Activated naive CD4-positive, alpha-beta T cell treated with anti-CD3 and anti-CD28 coated beads for 36 hours (primary cell): ENCODE results near the gene PIAS1. TPM values are rescaled to one million over a fixed set of nuclear protein-coding genes. Genes with fewer than 3 reads are reported as not detected.
"Not testable (repeated sequence)": the region's sequence is repeated elsewhere in the genome, so short reads cannot be mapped to it uniquely, and the experiment has no call there.

ENCODE experiments used
- CTCF ChIA-PET: fragments of 350-600 bp; sonication (Branson Sonifier 250); formaldehyde crosslinking; loops from one replicate; lab custom pipeline; 2021; ENCODE audit warnings: antibody characterized with exemption; lab: Charles Lee
- DNase-seq: peaks from one replicate; pipeline ENCODE4 v3.0.0-alpha.2; 2020
- H3K27ac Mint-ChIP-seq: one replicate; pipeline ENCODE4 v1.8.0; 2021; ENCODE audit warnings: mild to moderate bottlenecking, mixed read lengths
- H3K27me3 Mint-ChIP-seq: one replicate; pipeline ENCODE4 v1.8.0; 2021; ENCODE audit warnings: low read depth, mixed read lengths
- H3K36me3 Mint-ChIP-seq: one replicate; pipeline ENCODE4 v1.8.0; 2021; ENCODE audit warnings: low read depth, mixed read lengths
- H3K4me1 Mint-ChIP-seq: one replicate; pipeline ENCODE4 v1.8.0; 2021; ENCODE audit warnings: low read depth, mixed read lengths
- H3K4me3 Mint-ChIP-seq: one replicate; pipeline ENCODE4 v1.8.0; 2021; ENCODE audit warnings: mild to moderate bottlenecking, moderate library complexity, mixed read lengths
- H3K9me3 Mint-ChIP-seq: one replicate; pipeline ENCODE4 v1.8.0; 2021; ENCODE audit warnings: mixed read lengths
- intact Hi-C: fragments of 100-400 bp; cut with micrococcal nuclease; formaldehyde crosslinking; loops from one replicate; pipeline ENCODE4 v1.15.1; 2023
- total RNA-seq, 2 experiments: library from RNA; stranded (reverse); gene quantifications; one replicate each; pipeline ENCODE4 v1.2.3, GENCODE V29; 2021

PIAS1 gene
- total RNA-seq, 2 experiments from 2014 or later, result 29.8 to 33.4 TPM

GRCh38 chr15:68221530-68222431, 167.7 kb downstream of the PIAS1 start:
- H3K27me3 Mint-ChIP-seq, H3K9me3 Mint-ChIP-seq, H3K4me1 Mint-ChIP-seq, intact Hi-C loops, H3K4me3 Mint-ChIP-seq, H3K27ac Mint-ChIP-seq, DNase-seq: not testable (repeated sequence)
- H3K36me3 Mint-ChIP-seq, result peaks cover 29% of the 10 kb centered on the region
- CTCF ChIA-PET, result interaction anchor here (0.9 kb wide), 1 partner anchor 12 kb away, joined by 3 read pairs; no protein-coding TSS in a partner anchor

GRCh38 chr15:68222432-68222743, 168.3 kb downstream of the PIAS1 start:
- H3K4me3 Mint-ChIP-seq, DNase-seq, intact Hi-C loops, H3K27ac Mint-ChIP-seq, H3K27me3 Mint-ChIP-seq, CTCF ChIA-PET, H3K9me3 Mint-ChIP-seq: not testable (repeated sequence)
- peaks cover 26% of the 10 kb centered on the region for H3K36me3 Mint-ChIP-seq
- H3K4me1 Mint-ChIP-seq, result peaks cover 14% of the 10 kb centered on the region

- intact Hi-C loops, result no loop called here
- Mint-ChIP-seq H3K36me3 (peaks cover 25% of the 10 kb centered on the region), H3K27ac (no peak overlapping the region), H3K4me1 (peaks cover 21% of the 10 kb centered on the region), H3K4me3 (no peak overlapping the region), H3K9me3 (no peaks in the 10 kb centered on the region), H3K27me3 (no peaks in the 10 kb centered on the region)
- no peak for DNase-seq
- CTCF ChIA-PET, result no interaction called here
These were observed 169.1 kb downstream of the PIAS1 start for GRCh38 chr15:68223171-68223570.

- peaks cover 27% of the 10 kb centered on the region for H3K36me3 Mint-ChIP-seq
- CTCF ChIA-PET, result interaction anchor here (1.2 kb wide), 1 partner anchor 326 kb away, joined by 3 read pairs; no protein-coding TSS in a partner anchor
These were observed 170.0 kb downstream of the PIAS1 start for GRCh38 chr15:68224108-68224507.

GRCh38 chr15:68224546-68225250, 170.6 kb downstream of the PIAS1 start:
- CTCF ChIA-PET, result interaction anchor here (1.2 kb wide), 1 partner anchor 325 kb away, joined by 3 read pairs; no protein-coding TSS in a partner anchor
- Mint-ChIP-seq H3K4me1 (peaks cover 27% of the 10 kb centered on the region), H3K27ac (no peak overlapping the region), H3K27me3 (no peaks in the 10 kb centered on the region), H3K9me3 (no peaks in the 10 kb centered on the region), H3K4me3 (no peak overlapping the region), H3K36me3 (peaks cover 25% of the 10 kb centered on the region)
- DNase-seq, result no peak
- intact Hi-C loops, result loop anchor here (5.0 kb wide), 1 partner anchor 362 kb away; no protein-coding TSS in a partner anchor

More at GRCh38 chr15:68224108-68224507, 170.0 kb downstream of the PIAS1 start:
- Mint-ChIP-seq H3K4me3 (no peak overlapping the region), H3K27ac (no peak overlapping the region), H3K27me3 (no peaks in the 10 kb centered on the region), H3K9me3 (no peaks in the 10 kb centered on the region), H3K4me1 (peaks cover 27% of the 10 kb centered on the region)
- intact Hi-C loops, result no loop called here
- DNase-seq, result no peak

- peaks cover 21% of the 10 kb centered on the region for H3K36me3 Mint-ChIP-seq
- H3K4me3 Mint-ChIP-seq, result not testable (repeated sequence)
These were observed 171.3 kb downstream of the PIAS1 start for GRCh38 chr15:68225442-68225841.

GRCh38 chr15:68227643-68228142, 173.6 kb downstream of the PIAS1 start:
- H3K9me3 Mint-ChIP-seq, result no peaks in the 10 kb centered on the region
- no peak overlapping the region for H3K27ac Mint-ChIP-seq
- no peaks in the 10 kb centered on the region for H3K27me3 Mint-ChIP-seq
- intact Hi-C loops, result loop anchor here (2.0 to 5.0 kb wide), 3 partner anchors 19 to 707 kb away; partner anchors contain the start of gene C15orf61
- no peak for DNase-seq
- CTCF ChIA-PET, result interaction anchor here (1.5 kb wide), 1 partner anchor 365 kb away, joined by 3 read pairs; no protein-coding TSS in a partner anchor
- peaks cover 21% of the 10 kb centered on the region for H3K36me3 Mint-ChIP-seq
- H3K4me3 Mint-ChIP-seq, result peak overlapping the region; percentile 82
- H3K4me1 Mint-ChIP-seq, result peaks cover 44% of the 10 kb centered on the region

More at GRCh38 chr15:68225442-68225841, 171.3 kb downstream of the PIAS1 start:
- not testable (repeated sequence) for H3K27ac Mint-ChIP-seq, DNase-seq, H3K9me3 Mint-ChIP-seq, H3K27me3 Mint-ChIP-seq
- CTCF ChIA-PET, result interaction anchor here (1.2 kb wide), 1 partner anchor 325 kb away, joined by 3 read pairs; no protein-coding TSS in a partner anchor
- H3K4me1 Mint-ChIP-seq, result peaks cover 34% of the 10 kb centered on the region
- intact Hi-C loops, result loop anchor here (5.0 kb wide), 1 partner anchor 363 kb away; no protein-coding TSS in a partner anchor

- peaks cover 16% of the 10 kb centered on the region for H3K36me3 Mint-ChIP-seq
- intact Hi-C loops, result loop anchor here (2.0 to 5.0 kb wide), 3 partner anchors 20 to 708 kb away; partner anchors contain the start of gene C15orf61
- no peaks in the 10 kb centered on the region for H3K27me3 Mint-ChIP-seq
- peak overlapping the region; percentile 82 for H3K4me3 Mint-ChIP-seq
- peaks cover 44% of the 10 kb centered on the region for H3K4me1 Mint-ChIP-seq
- CTCF ChIA-PET, result interaction anchor here (0.5 to 2.1 kb wide), 4 partner anchors 78 to 367 kb away, joined by 3 to 4 read pairs (median 4); no protein-coding TSS in a partner anchor
- DNase-seq, result no peak
- peak overlapping the region; percentile 48 for H3K27ac Mint-ChIP-seq
- H3K9me3 Mint-ChIP-seq, result no peaks in the 10 kb centered on the region
These were observed 174.2 kb downstream of the PIAS1 start for GRCh38 chr15:68228143-68228970.

- CTCF ChIA-PET, result interaction anchor here (0.5 to 2.1 kb wide), 4 partner anchors 77 to 368 kb away, joined by 3 to 4 read pairs (median 4); no protein-coding TSS in a partner anchor
These were observed 174.9 kb downstream of the PIAS1 start for GRCh38 chr15:68228971-68229385.

GRCh38 chr15:68229386-68230156, 175.5 kb downstream of the PIAS1 start, which contains the start of gene CLN6:
Gene CLN6, minus strand, starts transcription at chr15:68229728. Its CDS starts 144 bp downstream, at chr15:68229584.
- Mint-ChIP-seq H3K36me3 (peaks cover 15% of the 10 kb centered on the region), H3K4me1 (peaks cover 43% of the 10 kb centered on the region), H3K27me3 (no peaks in the 10 kb centered on the region), H3K27ac (peak within 1 kb of the TSS; percentile 80), H3K4me3 (peak within 1 kb of the TSS; percentile 85), H3K9me3 (no peaks in the 10 kb centered on the region)
- intact Hi-C loops, result loop anchor here (1.0 to 5.0 kb wide), 6 partner anchors 21 to 709 kb away; partner anchors contain the start of genes C15orf61, PIAS1 and RNU6-1
- CTCF ChIA-PET, result interaction anchor here (0.7 to 2.1 kb wide), 4 partner anchors 19 to 368 kb away, joined by 3 to 4 read pairs (median 4); no protein-coding TSS in a partner anchor
- peak; percentile 75 for DNase-seq

More at GRCh38 chr15:68228971-68229385, 174.9 kb downstream of the PIAS1 start:
- Mint-ChIP-seq H3K27me3 (no peaks in the 10 kb centered on the region), H3K4me3 (peak overlapping the region; percentile 82), H3K27ac (peak overlapping the region; percentile 48), H3K36me3 (peaks cover 16% of the 10 kb centered on the region), H3K4me1 (peaks cover 44% of the 10 kb centered on the region), H3K9me3 (no peaks in the 10 kb centered on the region)
- DNase-seq, result peak; percentile 23
- intact Hi-C loops, result loop anchor here (2.0 to 5.0 kb wide), 3 partner anchors 20 to 708 kb away; partner anchors contain the start of gene C15orf61
